HG02884 (cell line): Measurements from ENCODE around the gene FBN3.

Source experiments
- ATAC-seq: cut with Tn5 transposase; IDR thresholded peaks from one replicate; pipeline ENCODE4 v1.9.1; 2021; ENCODE audit warnings: mild to moderate bottlenecking, moderate library complexity; ENCODE audit not compliant: unreplicated experiment

FBN3 gene

GRCh38 chr19:8094336-8094735 lies 55.1 kb downstream of the FBN3 start:
- ATAC-seq, result no peak

DNA sequence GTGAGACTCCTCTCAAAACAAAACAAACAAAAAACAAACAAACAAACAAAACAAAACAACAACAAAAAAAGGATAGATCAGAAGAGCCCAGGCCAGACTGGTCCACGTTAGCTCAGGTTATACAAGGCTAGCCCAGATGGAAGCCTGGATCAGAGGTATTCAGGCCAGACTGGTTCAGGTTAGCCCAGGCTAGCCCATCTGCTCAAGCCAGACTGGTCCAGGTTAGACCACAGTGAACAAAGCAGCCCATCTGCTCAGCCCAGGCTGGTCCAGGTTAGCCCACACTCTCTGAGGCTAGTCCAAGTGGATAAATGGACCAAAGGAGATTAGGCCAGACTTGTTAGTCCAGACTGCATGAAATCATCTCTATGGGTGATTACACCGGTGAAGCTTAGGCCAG lies 55.7 kb downstream of the FBN3 start:
- no peak for ATAC-seq

- no peak for ATAC-seq
Measured at GRCh38 chr19:8090950-8091349, 58.4 kb downstream of the FBN3 start.

DNA sequence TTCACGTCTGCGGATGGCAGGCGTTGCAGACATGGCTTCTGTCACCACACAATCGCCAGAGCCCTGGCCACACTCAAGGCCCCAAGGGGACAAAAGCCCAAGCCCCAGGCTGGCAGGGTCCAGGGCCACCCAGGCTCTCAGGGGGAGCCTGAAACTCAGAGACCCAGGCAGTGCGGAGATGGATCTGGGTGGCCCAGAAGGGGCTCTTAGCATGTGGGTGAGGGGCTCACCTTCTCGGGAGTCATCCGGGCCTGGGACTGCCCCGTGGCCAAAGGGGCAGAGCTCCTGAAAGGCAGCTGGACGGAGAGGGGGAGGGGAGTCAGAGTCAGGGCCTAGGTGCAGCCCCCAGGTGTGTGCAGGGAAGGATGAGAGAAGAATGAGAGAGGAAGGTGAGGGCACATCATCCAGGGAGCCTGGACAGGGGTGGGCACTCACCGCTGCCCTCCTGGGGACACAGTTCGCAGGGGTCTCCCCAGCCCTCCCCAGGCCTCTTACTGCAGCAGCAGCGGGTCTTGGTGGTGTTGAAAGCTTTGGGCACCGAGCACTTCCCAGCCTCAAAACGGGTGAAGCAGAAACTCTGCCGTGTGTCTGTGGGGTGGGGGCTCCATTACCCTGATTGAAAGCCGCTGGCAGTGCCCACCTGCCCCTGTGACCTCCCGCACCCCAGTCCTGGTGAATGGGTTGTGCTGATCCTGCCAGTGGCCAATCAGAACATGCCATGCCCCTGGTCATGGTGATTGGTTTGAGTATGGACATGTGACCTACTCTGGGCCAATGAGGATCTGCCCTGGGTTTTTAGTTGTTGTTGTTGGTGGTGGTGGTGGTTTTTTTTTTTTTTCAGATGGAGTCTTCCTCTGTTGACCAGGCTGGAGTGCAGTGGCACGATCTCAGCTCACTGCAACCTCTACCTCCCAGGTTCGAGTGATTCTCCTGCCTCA lies 59.5 kb downstream of the FBN3 start:
- ATAC-seq, result no peak

DNA sequence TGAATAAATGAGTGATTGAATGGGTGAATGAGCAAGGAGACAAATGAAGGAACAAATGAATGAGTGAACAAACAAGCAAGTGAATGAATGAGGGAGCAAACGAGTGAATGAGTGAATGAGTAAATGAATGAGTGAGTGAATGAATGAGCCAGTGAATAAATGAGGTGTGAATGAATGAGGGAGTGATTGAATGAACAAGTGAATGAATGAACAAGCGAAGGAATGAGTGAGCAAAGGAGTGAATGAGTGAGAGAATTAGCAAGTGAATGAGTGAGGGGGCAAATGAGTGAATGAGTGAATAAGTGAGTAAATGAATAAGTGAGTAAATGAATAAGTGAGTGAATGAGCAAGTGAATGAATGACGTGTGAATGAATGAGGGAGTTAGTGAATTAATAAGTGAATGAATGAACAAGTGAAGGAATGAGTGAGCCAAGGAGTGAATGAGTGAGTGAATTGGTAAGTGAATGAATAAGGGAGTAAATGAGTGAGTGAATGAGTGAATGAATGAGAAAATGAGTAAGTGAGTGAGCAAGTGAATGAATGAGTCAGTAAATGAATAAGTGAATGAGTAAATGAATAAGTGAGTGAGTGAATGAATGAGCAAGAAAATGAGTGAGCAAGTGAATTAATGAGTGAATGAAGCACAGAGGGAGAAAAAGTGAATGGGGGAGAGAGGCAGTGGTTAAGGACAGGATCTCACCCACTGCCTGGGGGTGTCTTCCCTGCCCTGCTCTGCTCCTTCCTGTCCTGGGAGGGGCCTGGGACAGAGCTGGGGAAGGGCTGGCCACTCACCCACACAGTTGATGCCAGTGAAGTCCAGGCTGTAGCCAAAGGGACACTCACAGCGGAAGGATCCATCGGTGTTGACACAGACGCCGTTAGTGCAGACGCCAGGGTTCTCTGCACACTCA lies 60.4 kb downstream of the FBN3 start:
- ATAC-seq, result no peak

- no peak for ATAC-seq
Measured at GRCh38 chr19:8087876-8088275, 61.5 kb downstream of the FBN3 start.

- no peak for ATAC-seq
Measured at GRCh38 chr19:8086849-8087248, 62.5 kb downstream of the FBN3 start.

- ATAC-seq, result no peak
Measured at GRCh38 chr19:8085598-8086408, 63.6 kb downstream of the FBN3 start.

GRCh38 chr19:8084152-8084551 lies 65.2 kb downstream of the FBN3 start:
- ATAC-seq, result no peak

GRCh38 chr19:8083141-8083540 lies 66.3 kb downstream of the FBN3 start:
- ATAC-seq, result no peak

- ATAC-seq, result no peak
Measured at GRCh38 chr19:8081569-8082550, 67.5 kb downstream of the FBN3 start.

DNA sequence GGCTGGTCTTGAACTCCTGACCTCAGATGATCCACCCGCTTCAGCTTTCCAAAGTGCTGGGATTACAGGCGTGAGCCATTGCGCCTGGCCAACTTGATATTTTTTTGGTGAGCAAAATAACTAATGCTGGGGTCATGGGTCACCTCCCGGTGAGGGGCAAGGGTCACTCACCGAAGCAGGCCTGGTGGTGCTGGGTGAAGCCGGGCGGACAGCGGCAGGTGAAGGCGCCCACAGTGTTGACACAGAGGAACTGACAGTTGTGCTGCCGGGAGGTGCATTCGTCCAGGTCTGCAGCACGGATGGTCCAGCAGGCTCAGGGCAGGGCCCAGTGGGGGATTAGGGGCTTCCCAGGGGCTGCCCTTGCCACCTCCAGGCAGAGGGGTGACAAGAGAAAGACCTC lies 68.6 kb downstream of the FBN3 start:
- ATAC-seq, result no peak

GRCh38 chr19:8079988-8080387 lies 69.4 kb downstream of the FBN3 start:
- ATAC-seq, result no peak

DNA sequence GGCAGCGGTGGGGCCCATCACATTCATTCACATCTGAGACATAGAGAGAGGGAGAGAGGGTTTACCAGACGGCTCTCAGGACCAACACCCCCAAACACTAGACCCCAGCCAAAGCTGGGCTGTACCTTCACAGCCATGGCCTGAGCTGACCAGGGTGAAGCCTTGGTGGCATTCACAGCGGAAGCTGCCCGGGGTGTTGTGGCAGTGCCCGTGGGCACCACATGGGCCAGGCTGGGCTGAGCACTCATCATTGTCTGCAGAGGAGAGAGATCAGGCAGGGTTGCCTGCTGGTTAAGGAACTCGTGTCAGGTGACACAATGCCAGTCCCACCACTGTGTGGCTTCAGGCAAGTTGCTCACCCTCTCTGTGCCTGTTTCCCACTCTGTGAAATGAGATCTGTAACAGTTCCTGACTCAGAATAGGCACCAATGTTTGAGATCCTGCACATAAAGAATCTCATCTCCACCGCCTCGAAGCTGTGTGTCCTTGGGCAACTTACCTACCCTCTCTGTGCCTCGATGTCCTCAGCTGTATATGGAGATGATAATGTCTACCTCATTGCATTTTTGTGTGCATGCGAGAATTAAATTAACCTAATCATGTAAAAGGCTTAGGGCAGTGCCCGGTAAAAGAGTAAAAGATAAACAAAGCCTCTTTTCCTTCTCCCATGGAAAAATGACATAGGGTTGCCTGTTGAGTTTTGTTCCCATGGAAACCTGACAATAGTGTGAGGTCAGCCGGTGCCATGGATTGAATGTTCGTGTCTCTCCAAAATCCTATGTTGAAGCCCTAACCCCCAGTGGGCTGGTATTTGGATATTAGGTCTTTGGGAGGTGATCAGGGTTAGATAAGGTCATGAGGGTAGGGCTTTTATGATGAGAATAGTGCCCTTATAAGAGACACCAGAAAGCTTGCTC lies 74.0 kb downstream of the FBN3 start:
- ATAC-seq, result no peak

- no peak for ATAC-seq
Measured at GRCh38 chr19:8074501-8074900, 74.9 kb downstream of the FBN3 start.

DNA sequence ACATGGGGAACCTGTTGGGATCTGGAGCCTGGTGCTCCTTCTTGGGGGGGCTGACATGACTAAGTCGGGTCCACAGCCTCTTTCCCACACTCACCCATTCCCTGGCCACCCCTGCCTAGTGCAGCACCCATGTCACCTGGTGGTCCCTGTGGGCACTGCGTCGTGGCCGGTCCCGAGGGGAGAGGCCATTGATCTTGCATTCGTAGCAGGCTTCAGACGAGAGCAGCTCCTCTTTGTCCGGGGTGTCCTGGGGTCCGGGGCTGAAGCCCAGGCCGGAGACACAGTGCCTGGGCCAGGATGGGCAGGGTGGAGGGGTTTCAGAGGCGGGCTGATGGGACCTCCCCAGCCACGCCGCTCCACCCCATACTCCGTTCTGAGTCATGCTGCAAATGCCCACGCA lies 77.5 kb downstream of the FBN3 start:
- no peak for ATAC-seq

- ATAC-seq, result no peak
Measured at GRCh38 chr19:8069096-8069973, 80.1 kb downstream of the FBN3 start.

GRCh38 chr19:8065875-8066261 lies 83.5 kb downstream of the FBN3 start:
- no peak for ATAC-seq
